Gastrocnemius medialis (tissue), 4 donors: ENCODE measurements around the gene THAP9. TPM values are rescaled to one million over a fixed set of nuclear protein-coding genes. Genes with fewer than 3 reads are reported as not detected.

Source experiments
- ATAC-seq, 2 donors: fragments of 150-250 bp; one replicate each; pipeline ENCODE4 v1.9.1; 2016
- DNase-seq, 2 donors: peaks; one replicate each; pipeline ENCODE4 v3.0.0-alpha.2; 2019
- H3K27ac ChIP-seq, 4 donors: fragments of 200-600 bp; sonication (generic); 1 replicate in 1 of 4; 2 replicates in 3 of 4; pipeline ENCODE4 v1.5.1; 2016 to 2018; ENCODE audit warnings: mild to moderate bottlenecking in 2 of 4, moderate library complexity in 1 of 4
- H3K27me3 ChIP-seq, 3 donors: fragments of 200-600 bp; sonication (generic) in 2 of 3; 1 replicate in 1 of 3; 2 replicates in 2 of 3; pipeline versions ENCODE4 v1.5.1 to v1.6.0; 2016 to 2019; ENCODE audit warnings: mild to moderate bottlenecking in 1 of 3, moderate library complexity in 1 of 3
- H3K36me3 ChIP-seq, 2 donors: fragments of 200-600 bp; sonication (generic) in 1 of 2; one replicate each; pipeline ENCODE4 v1.5.1; 2017 to 2018
- H3K4me1 ChIP-seq, 2 donors: fragments of 200-600 bp; sonication (generic) in 1 of 2; one replicate each; pipeline ENCODE4 v1.5.1; 2016 to 2017; ENCODE audit warnings: mild to moderate bottlenecking in 2 of 2
- H3K4me3 ChIP-seq, 4 donors: fragments of 200-600 bp; sonication (generic) in 3 of 4; 1 replicate in 1 of 4; 2 replicates in 3 of 4; pipeline ENCODE4 v1.5.1; 2016 to 2019; ENCODE audit warnings: mild to moderate bottlenecking in 2 of 4
- H3K9me3 ChIP-seq, 3 donors: fragments of 200-600 bp; sonication (generic) in 2 of 3; 1 replicate in 1 of 3; 2 replicates in 2 of 3; pipeline ENCODE4 v1.5.1; 2016 to 2019
- POLR2A ChIP-seq, 2 donors: fragments of 450-650 bp; IDR thresholded peaks; one replicate each; pipeline ENCODE4 v1.6.1; 2017; ENCODE audit warnings: antibody characterized with exemption in 2 of 2, mild to moderate bottlenecking in 2 of 2, moderate library complexity in 2 of 2
- in situ Hi-C, 4 donors: fragments of 200-750 bp; cut with MboI; loops; one replicate each; pipeline versions ENCODE4 v1.15.0 to v1.8.0; 2017; ENCODE audit warnings: low sequenced_read_pairs in 4 of 4
- intact Hi-C: fragments of 100-400 bp; cut with DNase I; formaldehyde crosslinking; loops from one replicate; pipeline ENCODE4 v1.15.1; 2023; ENCODE audit warnings: low total_unique reads
- total RNA-seq, 4 donors: library from RNA; depleted of rRNA; stranded (reverse); fragments of >200 nt; gene quantifications; one replicate each; pipeline versions ENCODE4 v1.1.0 to v1.2.3, GENCODE V29; 2016
- TF ChIP-seq, protein P1 (sequence below), 5 experiments: fragments of 450-650 bp in 3 of 5; fragments of 200-600 bp in 2 of 5; sonication (generic) in 2 of 5; IDR thresholded peaks in 4 of 5; conservative IDR thresholded peaks in 1 of 5; 1 replicate in 4 of 5; 2 replicates in 1 of 5; pipeline ENCODE4 v1.5.1; 2016 to 2019; ENCODE audit warnings: antibody characterized with exemption in 5 of 5, mild to moderate bottlenecking in 3 of 5, moderate library complexity in 3 of 5

The THAP9 gene
- total RNA-seq, 4 donors from 2014 or later, result 7.6 to 11.1 (median 8.4) TPM

DNA sequence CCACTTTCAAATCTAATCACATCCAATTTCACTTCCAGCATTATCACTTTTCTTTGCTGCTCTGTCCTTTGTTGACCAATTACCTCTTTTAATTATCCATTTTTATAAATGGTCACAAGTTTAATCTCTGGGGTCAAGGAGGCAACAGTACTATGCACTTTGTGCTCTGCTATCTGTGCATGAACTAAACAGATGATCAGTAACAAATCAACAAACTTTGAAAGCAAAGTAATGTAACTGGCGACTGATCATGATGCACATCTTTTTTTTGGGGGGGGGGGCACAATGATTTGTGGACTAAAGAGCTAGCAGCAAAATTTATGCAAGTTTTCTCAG is 8.1 kb upstream of the THAP9 start:
- H3K9me3 ChIP-seq, result no peaks in the 10 kb centered on the region
- TF ChIP-seq POLR2A (IDR thresholded peaks at IDR 0.05), result no peak
- TF ChIP-seq, protein P1, sequence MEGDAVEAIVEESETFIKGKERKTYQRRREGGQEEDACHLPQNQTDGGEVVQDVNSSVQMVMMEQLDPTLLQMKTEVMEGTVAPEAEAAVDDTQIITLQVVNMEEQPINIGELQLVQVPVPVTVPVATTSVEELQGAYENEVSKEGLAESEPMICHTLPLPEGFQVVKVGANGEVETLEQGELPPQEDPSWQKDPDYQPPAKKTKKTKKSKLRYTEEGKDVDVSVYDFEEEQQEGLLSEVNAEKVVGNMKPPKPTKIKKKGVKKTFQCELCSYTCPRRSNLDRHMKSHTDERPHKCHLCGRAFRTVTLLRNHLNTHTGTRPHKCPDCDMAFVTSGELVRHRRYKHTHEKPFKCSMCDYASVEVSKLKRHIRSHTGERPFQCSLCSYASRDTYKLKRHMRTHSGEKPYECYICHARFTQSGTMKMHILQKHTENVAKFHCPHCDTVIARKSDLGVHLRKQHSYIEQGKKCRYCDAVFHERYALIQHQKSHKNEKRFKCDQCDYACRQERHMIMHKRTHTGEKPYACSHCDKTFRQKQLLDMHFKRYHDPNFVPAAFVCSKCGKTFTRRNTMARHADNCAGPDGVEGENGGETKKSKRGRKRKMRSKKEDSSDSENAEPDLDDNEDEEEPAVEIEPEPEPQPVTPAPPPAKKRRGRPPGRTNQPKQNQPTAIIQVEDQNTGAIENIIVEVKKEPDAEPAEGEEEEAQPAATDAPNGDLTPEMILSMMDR (IDR thresholded peaks at IDR 0.05 in 4 of 5, conservative IDR thresholded peaks at IDR 0.05 in 1 of 5), result no peak
- H3K36me3 ChIP-seq, result peaks cover 0 to 40% of the 10 kb centered on the region in 2 donors
- peaks cover 23% of the 10 kb centered on the region in 2 donors for H3K4me1 ChIP-seq
- H3K27me3 ChIP-seq, result no peaks in the 10 kb centered on the region
- H3K27ac ChIP-seq, result peak overlapping the region in 1 of 4 donors; percentile 96
- in situ Hi-C loops (loop anchor here (10.0 to 25.0 kb wide), 4 partner anchors 142 to 570 kb away; partner anchors contain the start of genes HELQ (in 2 of the 4), MRPS18C (in 2 of the 4), COPS4 (in 1 of the 4) and ENOPH1 (in 1 of the 4)), intact Hi-C loops (loop anchor here (5.0 to 10.0 kb wide), 3 partner anchors 60 to 562 kb away; partner anchors contain the start of genes HELQ and MRPS18C)
- no peak overlapping the region for H3K4me3 ChIP-seq
- ATAC-seq (no peak), DNase-seq (no peak)

DNA sequence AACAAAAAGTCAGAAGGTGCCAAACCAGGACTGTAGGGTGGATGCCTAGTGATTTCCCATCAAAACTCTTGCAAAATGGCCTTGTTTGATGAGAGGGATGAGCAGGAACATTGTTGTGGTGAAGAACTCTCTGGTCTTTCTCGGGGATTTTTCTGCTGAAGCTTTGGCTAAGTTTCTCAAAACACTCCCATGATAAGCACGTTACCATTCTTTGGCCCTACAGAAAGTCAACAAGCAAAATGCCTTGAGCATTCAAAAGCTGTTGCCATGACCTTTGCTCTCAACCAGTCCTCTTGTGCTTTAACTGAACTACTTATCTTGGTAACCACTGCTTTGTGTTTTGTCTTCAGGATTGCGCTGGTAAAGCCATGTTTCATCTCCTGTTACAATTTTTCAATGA is 6.6 kb upstream of the THAP9 start:
- Histone ChIP-seq H3K27me3 (no peaks in the 10 kb centered on the region), H3K4me1 (peaks cover 32 to 35% of the 10 kb centered on the region in 2 donors), H3K9me3 (no peaks in the 10 kb centered on the region), H3K27ac (no peak overlapping the region), H3K36me3 (peaks cover 0 to 41% of the 10 kb centered on the region in 2 donors), H3K4me3 (no peak overlapping the region)
- in situ Hi-C loops (loop anchor here (10.0 to 25.0 kb wide), 4 partner anchors 141 to 568 kb away; partner anchors contain the start of genes HELQ (in 2 of the 4), MRPS18C (in 2 of the 4), COPS4 (in 1 of the 4) and ENOPH1 (in 1 of the 4)), intact Hi-C loops (loop anchor here (5.0 to 10.0 kb wide), 3 partner anchors 62 to 561 kb away; partner anchors contain the start of genes HELQ and MRPS18C)
- ATAC-seq (no peak), DNase-seq (no peak)
- TF ChIP-seq POLR2A (IDR thresholded peaks at IDR 0.05), result no peak
- TF ChIP-seq, protein P1 (IDR thresholded peaks at IDR 0.05 in 4 of 5, conservative IDR thresholded peaks at IDR 0.05 in 1 of 5), result no peak

DNA sequence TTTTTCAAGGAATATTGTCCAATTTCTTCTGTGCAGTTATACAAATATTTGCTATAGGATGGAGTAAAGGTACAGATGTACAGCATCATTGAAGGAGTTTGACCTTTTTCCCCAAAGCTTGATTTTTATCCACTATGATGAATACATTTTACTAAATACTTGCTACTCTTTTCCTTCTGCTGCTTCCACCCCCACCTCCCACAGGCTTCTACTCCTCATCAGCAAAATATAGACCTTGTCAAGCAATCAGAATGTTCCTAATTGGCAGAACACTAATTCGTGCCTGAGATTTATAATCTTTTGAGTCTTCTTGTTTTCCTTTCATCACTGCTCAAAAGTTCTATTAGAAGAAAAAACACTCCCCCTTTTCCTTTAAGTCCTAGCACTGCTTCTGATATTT is 3.8 kb upstream of the THAP9 start:
- in situ Hi-C loops (loop anchor here (10.0 to 25.0 kb wide), 4 partner anchors 138 to 566 kb away; partner anchors contain the start of genes HELQ (in 2 of the 4), MRPS18C (in 2 of the 4), COPS4 (in 1 of the 4) and ENOPH1 (in 1 of the 4)), intact Hi-C loops (loop anchor here (10.0 kb wide), 1 partner anchor 558 kb away; the partner anchor contains the start of genes HELQ and MRPS18C)
- ATAC-seq, result no peak
- Histone ChIP-seq H3K4me3 (no peak overlapping the region), H3K4me1 (peaks cover 28 to 34% of the 10 kb centered on the region in 2 donors), H3K9me3 (no peaks in the 10 kb centered on the region), H3K36me3 (peaks cover 0 to 41% of the 10 kb centered on the region in 2 donors), H3K27ac (no peak overlapping the region), H3K27me3 (no peaks in the 10 kb centered on the region)
- TF ChIP-seq, protein P1 (IDR thresholded peaks at IDR 0.05 in 4 of 5, conservative IDR thresholded peaks at IDR 0.05 in 1 of 5), result no peak
- TF ChIP-seq POLR2A (IDR thresholded peaks at IDR 0.05), result no peak
- no peak for DNase-seq

GRCh38 chr4:82898322-82899243 is 2.0 kb upstream of the THAP9 start:
- H3K9me3 ChIP-seq, result no peaks in the 10 kb centered on the region
- no peak for TF ChIP-seq POLR2A (IDR thresholded peaks at IDR 0.05)
- TF ChIP-seq, protein P1 (IDR thresholded peaks at IDR 0.05 in 4 of 5, conservative IDR thresholded peaks at IDR 0.05 in 1 of 5), result peak in 2 of 5 experiments; percentile 16 to 37
- peaks cover 32 to 34% of the 10 kb centered on the region in 2 donors for H3K4me1 ChIP-seq
- H3K36me3 ChIP-seq, result peaks cover 0 to 38% of the 10 kb centered on the region in 2 donors
- no peaks in the 10 kb centered on the region for H3K27me3 ChIP-seq
- H3K27ac ChIP-seq, result peak overlapping the region; percentile 94 to 98 (median 96)
- peak overlapping the region; percentile 65 to 92 (median 82) for H3K4me3 ChIP-seq
- intact Hi-C loops (loop anchor here (10.0 kb wide), 1 partner anchor 556 kb away; the partner anchor contains the start of genes HELQ and MRPS18C), in situ Hi-C loops (loop anchor here (10.0 to 25.0 kb wide), 4 partner anchors 136 to 564 kb away; partner anchors contain the start of genes HELQ (in 2 of the 4), MRPS18C (in 2 of the 4), COPS4 (in 1 of the 4) and ENOPH1 (in 1 of the 4))
- DNase-seq (peak in 1 of 2 donors; percentile 15), ATAC-seq (no peak)
